HG03280 (cell line): ENCODE measurements around the gene GGA1.
"Not testable (repeated sequence)": the region's sequence is repeated elsewhere in the genome, so short reads cannot be mapped to it uniquely, and the experiment has no call there.

Experiments used
- ATAC-seq: cut with Tn5 transposase; IDR thresholded peaks from one replicate; pipeline ENCODE4 v1.9.1; 2021; ENCODE audit warnings: mild to moderate bottlenecking, moderate library complexity; ENCODE audit not compliant: unreplicated experiment

GGA1 gene

GRCh38 chr22:37643225-37643847 is 34.7 kb downstream of the GGA1 start:
- ATAC-seq, result peak; percentile 45

- ATAC-seq, result no peak
Measured at GRCh38 chr22:37647317-37647716, 38.7 kb downstream of the GGA1 start.

DNA sequence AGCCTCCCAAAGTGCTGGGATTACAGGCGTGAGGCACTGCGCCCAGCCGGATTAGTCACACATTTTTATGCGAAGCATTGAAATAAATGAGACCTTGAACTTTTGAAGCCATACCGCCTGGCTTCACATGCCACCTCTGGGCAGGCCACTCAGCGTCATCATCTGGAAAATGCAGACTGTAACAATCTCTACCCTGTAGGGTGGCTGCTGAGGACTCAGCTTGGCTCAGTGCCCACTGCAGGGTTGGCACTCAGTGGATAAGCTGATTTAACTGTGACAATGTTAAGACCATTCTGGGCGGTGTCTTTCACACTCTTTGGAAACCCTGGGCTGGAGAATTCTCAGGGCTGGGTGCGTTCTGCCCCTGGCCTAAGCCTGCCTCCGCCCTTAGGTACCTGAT is 39.3 kb downstream of the GGA1 start:
- ATAC-seq, result no peak

DNA sequence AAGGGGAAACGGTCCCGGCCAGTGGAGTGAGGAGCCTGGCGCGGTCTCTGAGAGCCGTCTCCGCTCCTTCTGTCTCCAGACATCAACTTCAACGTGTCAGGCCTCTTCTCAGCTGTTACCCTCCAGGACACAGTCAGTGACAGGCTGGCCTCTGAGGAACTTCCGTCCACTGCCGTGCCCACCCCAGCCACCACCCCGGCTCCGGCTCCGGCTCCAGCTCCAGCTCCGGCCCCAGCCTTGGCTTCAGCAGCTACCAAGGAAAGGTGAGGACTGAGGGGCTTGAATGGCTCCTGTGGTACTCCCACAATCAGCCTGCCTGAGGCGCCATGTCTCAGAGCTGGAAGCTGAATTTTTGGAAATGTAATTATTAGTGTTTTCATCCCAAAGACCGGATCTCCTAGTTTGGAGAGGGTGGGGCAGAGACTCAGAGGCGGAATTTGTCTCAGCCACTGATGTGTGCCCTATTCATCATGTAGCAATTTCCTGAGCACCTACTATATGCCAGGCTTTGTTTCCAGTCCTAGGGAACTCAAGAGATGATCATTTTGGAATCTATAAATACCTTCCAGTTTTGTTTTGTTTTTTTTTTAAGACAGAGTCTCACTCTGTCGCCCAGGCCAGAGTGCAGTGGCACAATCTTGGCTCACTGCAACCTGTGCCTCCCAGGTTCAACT is 42.0 kb downstream of the GGA1 start:
- ATAC-seq, result no peak

- ATAC-seq, result no peak
Measured at GRCh38 chr22:37654563-37655251, 46.1 kb downstream of the GGA1 start.

- no peak for ATAC-seq
Measured at GRCh38 chr22:37655252-37655563, 46.6 kb downstream of the GGA1 start.

DNA sequence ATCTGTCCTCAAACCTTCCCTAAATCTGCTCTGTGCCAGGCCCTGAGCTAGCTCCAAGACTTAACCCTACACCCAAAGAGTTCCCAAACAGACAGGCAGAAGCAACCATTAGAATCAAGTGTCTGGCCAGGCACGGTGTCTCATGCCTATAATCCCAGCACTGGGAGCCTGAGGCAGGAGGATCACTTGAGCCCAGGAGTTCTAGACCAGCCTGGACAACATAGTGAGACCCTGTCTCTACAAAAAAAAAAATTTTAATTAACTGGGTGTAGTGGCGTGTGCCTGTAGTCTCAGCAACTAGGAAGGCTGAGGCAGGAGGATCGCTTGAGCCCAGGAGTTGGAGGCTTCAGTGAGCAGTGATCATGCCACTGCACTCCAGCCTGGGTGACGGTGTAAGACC is 47.9 kb downstream of the GGA1 start:
- not testable (repeated sequence) for ATAC-seq

- ATAC-seq, result no peak
Measured at GRCh38 chr22:37657590-37658132, 49.0 kb downstream of the GGA1 start.

DNA sequence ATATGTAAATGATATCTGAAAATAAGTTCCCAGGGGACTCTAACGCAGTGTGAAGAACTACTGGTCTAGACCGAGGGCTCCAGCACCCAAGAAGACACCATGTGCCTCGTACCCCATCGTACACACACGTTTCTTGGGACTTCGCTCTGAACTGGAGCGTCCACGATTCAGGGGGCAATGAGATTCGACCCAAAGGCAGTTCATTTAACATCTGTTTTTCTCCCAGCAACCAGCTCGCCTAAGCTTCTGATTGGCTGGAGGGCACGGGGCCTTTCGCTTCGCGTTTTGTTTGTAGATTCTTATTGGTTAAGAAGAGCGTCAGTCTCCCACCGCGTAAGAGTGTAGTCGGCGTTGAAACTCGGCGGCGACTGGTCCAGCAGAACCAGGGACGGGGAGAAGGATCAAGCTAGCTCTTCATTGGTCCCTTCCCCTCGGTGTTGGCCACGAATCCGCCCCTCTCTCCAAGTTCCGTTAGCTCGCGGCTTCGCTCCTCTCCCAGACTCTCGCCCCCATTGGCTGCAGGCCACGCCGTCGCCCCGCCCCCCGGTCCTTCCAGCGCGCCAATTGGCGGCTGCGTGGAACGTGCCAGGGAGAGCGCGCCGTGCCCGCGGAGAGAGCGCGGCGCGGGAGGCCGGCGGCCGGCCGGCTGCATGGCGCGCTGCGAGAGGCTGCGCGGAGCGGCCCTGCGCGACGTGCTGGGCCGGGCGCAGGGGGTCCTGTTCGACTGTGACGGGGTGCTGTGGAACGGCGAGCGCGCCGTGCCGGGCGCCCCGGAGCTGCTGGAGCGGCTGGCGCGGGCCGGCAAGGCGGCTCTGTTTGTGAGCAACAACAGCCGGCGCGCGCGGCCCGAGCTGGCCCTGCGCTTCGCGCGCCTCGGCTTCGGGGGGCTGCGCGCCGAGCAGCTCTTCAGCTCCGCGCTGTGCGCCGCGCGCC is 49.8 kb downstream of the GGA1 start, which contains the start of gene PDXP:
Gene PDXP, plus strand, starts transcription at position 591 of the 933 bp plus-strand sequence. Its CDS starts 60 bp downstream, at position 651.
- peak; percentile 87 for ATAC-seq

DNA sequence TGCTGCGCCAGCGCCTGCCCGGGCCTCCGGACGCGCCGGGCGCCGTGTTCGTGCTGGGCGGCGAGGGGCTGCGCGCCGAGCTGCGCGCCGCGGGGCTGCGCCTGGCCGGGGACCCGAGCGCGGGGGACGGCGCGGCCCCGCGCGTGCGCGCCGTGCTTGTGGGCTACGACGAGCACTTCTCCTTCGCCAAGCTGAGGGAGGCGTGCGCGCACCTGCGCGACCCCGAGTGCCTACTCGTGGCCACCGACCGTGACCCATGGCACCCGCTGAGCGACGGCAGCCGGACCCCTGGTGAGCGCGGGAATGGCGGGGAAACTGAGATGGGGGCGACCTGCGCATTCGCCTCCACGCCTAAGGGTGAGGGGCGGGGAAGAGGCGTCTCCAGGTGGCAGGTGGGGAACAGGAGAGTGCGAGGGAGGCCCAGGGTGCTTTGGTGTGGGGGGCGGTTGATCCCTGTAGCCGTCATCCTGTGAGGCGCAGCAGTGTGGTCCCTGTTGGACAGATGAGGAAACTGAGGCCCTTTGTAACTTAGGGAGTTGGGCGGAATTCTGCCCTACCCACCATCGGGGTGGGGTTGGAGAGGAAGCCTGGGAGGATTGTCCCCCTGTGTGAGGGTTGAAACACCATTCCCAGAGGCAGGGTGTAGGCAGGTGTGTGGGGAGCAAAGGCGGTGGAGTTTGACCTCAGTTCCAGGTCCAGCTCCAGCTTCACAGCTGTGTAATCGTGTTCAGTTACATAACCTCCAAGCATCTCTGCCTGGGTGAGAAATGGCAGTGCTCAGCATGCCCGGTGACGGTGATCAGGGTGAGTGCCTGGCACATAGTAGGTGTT is 50.6 kb downstream of the GGA1 start:
- ATAC-seq, result no peak

DNA sequence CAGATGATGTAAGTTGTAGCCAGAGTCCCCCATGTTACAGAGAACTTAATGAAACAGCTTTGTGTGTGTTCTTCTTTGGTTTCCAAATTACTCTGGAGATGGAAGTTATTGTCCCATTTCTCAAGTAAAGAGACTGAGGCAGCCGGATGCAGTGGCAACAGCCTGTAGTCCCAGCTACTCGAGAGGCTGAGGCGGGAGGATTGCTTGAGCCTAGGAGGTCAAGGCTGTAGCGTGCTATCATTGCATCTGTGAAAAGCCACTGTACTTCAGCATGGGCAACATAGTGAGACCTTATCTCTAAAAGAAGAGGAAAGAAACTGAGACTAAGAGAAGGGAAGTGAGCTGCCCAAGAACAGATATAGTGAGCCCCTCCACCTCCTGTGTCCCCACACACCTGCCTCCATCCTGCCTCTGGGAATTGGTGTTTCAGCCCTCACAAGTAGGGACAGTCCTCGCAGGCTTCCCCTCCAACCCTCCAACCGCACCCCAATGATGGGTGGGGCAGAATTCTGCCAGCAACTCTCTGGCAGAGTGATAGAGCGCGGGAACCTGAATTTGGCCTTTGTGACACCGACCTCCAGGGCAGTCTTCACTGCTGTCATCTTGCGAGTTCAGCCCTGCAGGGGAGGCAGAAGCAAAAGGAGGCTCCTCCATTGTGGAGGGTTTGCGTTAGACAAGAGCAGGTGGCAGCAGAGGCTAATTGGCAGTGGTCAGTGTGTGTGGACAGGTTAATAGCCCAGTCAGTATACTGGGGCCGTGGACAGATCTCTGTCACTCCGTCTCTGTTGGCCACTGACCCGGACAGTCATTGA is 51.5 kb downstream of the GGA1 start:
- no peak for ATAC-seq

DNA sequence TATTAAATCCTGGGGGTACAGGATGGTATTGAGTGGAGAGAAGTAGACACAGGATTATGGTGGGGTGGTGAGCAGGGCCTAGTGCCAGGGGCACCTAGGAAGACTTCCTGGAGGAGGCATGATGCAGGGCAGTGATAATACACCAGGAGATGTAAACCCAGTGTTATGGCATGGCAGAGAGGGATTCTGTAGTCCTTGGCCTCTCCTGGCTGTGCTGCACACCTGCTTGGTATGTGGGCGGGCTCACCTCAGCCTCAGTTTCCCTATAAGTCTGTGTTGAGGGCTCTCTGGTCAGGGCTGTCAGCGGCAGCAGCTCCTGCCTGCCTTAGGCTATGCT is 52.0 kb downstream of the GGA1 start:
- no peak for ATAC-seq

DNA sequence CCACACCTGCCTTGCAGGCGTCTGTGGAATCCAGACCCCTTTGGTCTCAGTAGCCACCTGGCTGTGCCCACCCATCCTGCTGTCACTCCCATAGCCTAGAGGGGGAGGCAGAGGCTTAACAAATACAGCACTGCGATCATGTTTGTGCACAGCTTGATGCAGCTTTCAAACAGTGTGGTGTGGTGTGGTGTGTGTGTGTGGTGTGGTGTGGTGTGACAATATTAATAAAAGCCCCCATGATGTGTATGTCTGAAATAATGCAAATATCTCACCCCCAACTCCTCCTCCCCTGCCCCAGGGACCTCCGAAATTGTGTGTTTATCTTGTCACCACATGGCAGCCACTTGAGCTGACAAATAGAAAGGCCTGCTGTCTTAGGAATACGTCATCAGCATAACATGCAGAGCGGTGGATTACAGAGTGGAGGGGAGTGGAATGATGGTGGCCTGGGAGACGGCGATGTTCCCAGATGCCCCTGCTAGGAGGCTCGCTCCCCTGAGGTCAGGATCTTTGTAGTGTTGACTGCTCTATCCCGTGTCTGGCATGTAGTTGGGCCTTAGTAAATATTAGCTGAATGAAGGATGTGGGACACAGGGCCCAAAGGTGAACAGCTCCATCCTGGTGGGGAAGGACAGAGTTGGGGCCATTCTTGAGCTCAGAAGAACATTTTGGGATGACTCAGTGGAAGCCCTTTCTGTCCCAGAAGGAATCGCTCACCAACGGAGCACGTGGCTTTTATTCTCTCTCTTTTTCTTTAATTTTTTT is 52.7 kb downstream of the GGA1 start:
- no peak for ATAC-seq

GRCh38 chr22:37662039-37662438 is 53.4 kb downstream of the GGA1 start:
- ATAC-seq, result no peak

- no peak for ATAC-seq
Measured at GRCh38 chr22:37663521-37664140, 55.0 kb downstream of the GGA1 start.

DNA sequence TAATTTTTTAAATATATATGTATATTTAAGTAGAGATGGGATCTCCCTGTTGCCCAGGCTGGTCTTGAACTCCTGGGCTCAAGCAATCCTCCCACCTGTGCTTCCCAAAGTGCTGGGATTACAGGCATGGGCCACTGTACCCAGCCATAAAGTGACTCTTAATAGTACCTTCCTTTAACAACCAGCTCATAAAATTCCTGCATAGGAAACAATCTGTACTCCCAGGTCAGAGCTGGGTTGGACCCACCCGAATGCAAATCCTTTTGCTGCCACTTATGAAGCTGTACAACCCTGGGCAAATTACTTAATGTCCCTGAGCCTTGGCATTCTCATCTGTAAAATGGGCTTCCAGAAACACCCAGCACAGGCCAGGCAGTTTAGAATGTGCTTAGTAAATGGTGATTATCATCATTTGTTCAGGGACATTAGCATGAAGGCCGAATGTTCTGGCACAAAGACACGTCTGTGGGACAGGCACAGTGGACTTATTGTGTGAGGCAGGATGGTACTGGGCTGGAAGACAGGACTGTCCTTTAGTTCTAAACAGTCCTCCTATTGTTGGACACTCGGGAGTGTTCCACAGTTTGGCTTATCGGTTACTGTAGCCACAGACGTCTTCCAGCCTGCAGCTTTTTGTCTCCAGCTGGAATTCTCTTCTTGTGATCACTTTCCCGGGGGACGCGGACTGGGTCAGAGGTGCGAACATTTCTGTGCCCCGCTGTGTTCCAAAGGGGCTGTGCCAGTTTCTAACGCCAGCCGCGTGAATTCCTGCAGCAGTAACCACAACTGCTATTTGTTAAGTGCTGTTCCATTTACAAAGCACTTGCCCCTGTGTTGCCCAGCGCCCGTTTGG is 55.8 kb downstream of the GGA1 start:
- ATAC-seq, result no peak

DNA sequence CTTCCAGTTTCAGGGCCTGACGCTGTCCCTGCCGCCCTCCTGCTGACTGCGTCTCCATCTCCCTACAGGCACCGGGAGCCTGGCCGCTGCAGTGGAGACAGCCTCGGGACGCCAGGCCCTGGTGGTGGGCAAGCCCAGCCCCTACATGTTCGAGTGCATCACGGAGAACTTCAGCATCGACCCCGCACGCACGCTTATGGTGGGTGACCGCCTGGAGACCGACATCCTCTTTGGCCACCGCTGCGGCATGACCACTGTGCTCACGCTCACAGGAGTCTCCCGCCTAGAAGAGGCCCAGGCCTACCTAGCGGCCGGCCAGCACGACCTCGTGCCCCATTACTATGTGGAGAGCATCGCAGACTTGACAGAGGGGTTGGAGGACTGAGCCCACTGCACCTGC is 56.9 kb downstream of the GGA1 start:
- ATAC-seq, result no peak
